GM12864 (cell line): ENCODE results near the gene CDC45.

Experiments
- DNase-seq: peaks from one replicate; pipeline ENCODE4 v3.0.0-alpha.2; 2011; ENCODE audit warnings: low read depth
- H3K4me3 ChIP-seq: 2 replicates; pipeline ENCODE4 v1.5.1; 2011; ENCODE audit warnings: mild to moderate bottlenecking, low read depth, low read length, control low read depth
- TF ChIP-seq, protein P1 (sequence below): IDR thresholded peaks from 2 replicates; pipeline ENCODE4 v1.5.1; 2011; ENCODE audit warnings: low read depth, mild to moderate bottlenecking, moderate library complexity, low read length, control low read depth, inconsistent platforms; ENCODE audit errors: missing control alignments

CDC45 gene

GRCh38 chr22:19466848-19467752 is 12.6 kb upstream of the CDC45 start:
- no peak overlapping the region for H3K4me3 ChIP-seq
- TF ChIP-seq, protein P1, sequence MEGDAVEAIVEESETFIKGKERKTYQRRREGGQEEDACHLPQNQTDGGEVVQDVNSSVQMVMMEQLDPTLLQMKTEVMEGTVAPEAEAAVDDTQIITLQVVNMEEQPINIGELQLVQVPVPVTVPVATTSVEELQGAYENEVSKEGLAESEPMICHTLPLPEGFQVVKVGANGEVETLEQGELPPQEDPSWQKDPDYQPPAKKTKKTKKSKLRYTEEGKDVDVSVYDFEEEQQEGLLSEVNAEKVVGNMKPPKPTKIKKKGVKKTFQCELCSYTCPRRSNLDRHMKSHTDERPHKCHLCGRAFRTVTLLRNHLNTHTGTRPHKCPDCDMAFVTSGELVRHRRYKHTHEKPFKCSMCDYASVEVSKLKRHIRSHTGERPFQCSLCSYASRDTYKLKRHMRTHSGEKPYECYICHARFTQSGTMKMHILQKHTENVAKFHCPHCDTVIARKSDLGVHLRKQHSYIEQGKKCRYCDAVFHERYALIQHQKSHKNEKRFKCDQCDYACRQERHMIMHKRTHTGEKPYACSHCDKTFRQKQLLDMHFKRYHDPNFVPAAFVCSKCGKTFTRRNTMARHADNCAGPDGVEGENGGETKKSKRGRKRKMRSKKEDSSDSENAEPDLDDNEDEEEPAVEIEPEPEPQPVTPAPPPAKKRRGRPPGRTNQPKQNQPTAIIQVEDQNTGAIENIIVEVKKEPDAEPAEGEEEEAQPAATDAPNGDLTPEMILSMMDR, result no peak
- no peak for DNase-seq

- no peak overlapping the region for H3K4me3 ChIP-seq
- DNase-seq, result no peak
- TF ChIP-seq, protein P1, result no peak
Measured at GRCh38 chr22:19467912-19468311, 11.8 kb upstream of the CDC45 start.

DNA sequence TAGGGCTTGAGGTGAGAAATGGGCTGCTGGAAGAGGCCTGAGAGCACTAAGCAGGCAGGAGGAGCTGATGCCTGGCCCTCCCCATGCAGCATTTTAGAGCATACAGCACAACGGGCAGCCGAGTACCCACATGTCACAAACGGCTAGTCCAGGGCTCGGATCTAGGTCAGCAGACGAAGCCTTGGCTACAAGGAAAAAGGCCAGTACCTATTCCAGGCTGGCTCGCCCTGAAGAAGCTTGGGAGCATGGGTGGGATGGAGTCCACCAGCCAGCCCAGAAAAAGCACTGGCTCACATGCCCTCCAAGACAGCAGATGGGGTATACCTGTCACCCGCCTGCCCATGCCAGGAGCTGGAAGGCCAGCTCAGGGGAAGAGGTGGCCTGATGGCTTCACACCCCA is 10.3 kb upstream of the CDC45 start:
- TF ChIP-seq, protein P1, result no peak
- H3K4me3 ChIP-seq, result no peak overlapping the region
- DNase-seq, result no peak

- DNase-seq, result no peak
- H3K4me3 ChIP-seq, result no peak overlapping the region
- TF ChIP-seq, protein P1, result no peak
Measured at GRCh38 chr22:19470010-19470409, 9.7 kb upstream of the CDC45 start.

GRCh38 chr22:19471572-19471971 is 8.1 kb upstream of the CDC45 start:
- no peak for DNase-seq
- TF ChIP-seq, protein P1, result no peak
- no peak overlapping the region for H3K4me3 ChIP-seq

DNA sequence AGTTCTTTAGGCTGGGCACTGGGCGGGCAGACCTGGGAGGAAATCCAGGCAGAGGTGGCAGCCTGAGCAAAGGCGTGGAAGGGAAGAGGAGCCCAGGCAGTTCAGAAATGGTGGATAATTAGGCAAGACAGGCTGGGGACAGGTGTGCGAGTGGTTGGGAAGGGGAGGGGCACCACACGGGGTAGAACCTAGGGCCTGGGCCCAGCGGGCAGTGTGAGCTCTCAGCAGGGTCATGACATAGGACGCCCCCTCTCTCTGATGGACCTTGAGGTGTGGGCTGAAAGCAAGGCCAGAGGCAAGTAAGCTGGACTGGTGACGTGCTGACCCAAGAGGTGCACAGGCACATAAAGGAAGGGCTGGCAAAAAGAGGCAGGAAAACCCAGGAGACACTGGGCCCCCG is 7.5 kb upstream of the CDC45 start:
- TF ChIP-seq, protein P1, result no peak
- H3K4me3 ChIP-seq, result no peak overlapping the region
- no peak for DNase-seq

- TF ChIP-seq, protein P1, result peak; percentile 9
- DNase-seq, result no peak
- no peak overlapping the region for H3K4me3 ChIP-seq
Measured at GRCh38 chr22:19473578-19473977, 6.1 kb upstream of the CDC45 start.
